NT2/D1 (cell line): ENCODE data around the gene FOXC2.
A peak's percentile ranks its signal among the peaks of the same experiment; 100 is the strongest.

ENCODE experiments used
- SUZ12 ChIP-seq: IDR thresholded peaks from 2 replicates; pipeline ENCODE4 v1.6.1; 2011; ENCODE audit not compliant: insufficient read length, insufficient read depth; ENCODE audit errors: extremely low read depth
- YY1 ChIP-seq: IDR thresholded peaks from 2 replicates; pipeline ENCODE4 v1.6.1; 2011; ENCODE audit not compliant: insufficient read length, insufficient read depth

GRCh38 chr16:86567701-86568581, 1.3 kb downstream of the FOXC2 start:
- TF ChIP-seq YY1 = no peak
- TF ChIP-seq SUZ12 = peak; percentile 94
